Caco-2 (cell line): Measurements from ENCODE around the gene HLCS. TPM values are rescaled to one million over a fixed set of nuclear protein-coding genes. Genes with fewer than 3 reads are reported as not detected.

ENCODE experiments used
- BruUV-seq: library from RNA; stranded (reverse); fragments of 400-500 nt; replicated peaks from 2 replicates; lab custom pipeline; 2021; lab: Mats Ljungman, UMichigan
- CTCF ChIA-PET: fragments of 300-600 bp; sonication (Branson Sonifier 250); formaldehyde crosslinking; loops from one replicate; lab custom pipeline; 2022; ENCODE audit warnings: antibody characterized with exemption; lab: Charles Lee
- POLR2A ChIA-PET: fragments of 300-600 bp; sonication (Branson Sonifier 250); formaldehyde crosslinking; loops from one replicate; lab custom pipeline; 2022; ENCODE audit warnings: antibody characterized with exemption; lab: Charles Lee
- DNase-seq, 2 experiments: peaks; one replicate each; pipeline versions ENCODE4 v3.0.0 to v3.0.0-alpha.2; 2020 to 2022
- H3K27me3 ChIP-seq: replicated peaks from 2 replicates; pipeline ENCODE4 v1.6.0; 2011; ENCODE audit warnings: low read length; ENCODE audit not compliant: control insufficient read depth, insufficient read depth
- H3K36me3 ChIP-seq: 2 replicates; pipeline ENCODE4 v1.5.1; 2011; ENCODE audit warnings: low read length; ENCODE audit not compliant: control insufficient read depth, insufficient read depth
- H3K4me1 ChIP-seq: fragments of 250-450 bp; sonication (Bioruptor Pico); 2 replicates; pipeline ENCODE4 v1.5.1; 2020; ENCODE audit warnings: mild to moderate bottlenecking
- H3K4me3 ChIP-seq: 2 replicates; pipeline ENCODE4 v1.5.1; 2011; ENCODE audit warnings: low read depth, mild to moderate bottlenecking, control low read depth, low read length
- H3K9me3 ChIP-seq: fragments of 250-450 bp; sonication (Bioruptor Pico); 2 replicates; pipeline ENCODE4 v1.5.1; 2020; ENCODE audit warnings: mild to moderate bottlenecking, moderate library complexity
- H3K27ac Mint-ChIP-seq: one replicate; pipeline ENCODE4 v1.8.0; 2022; ENCODE audit warnings: mixed read lengths; ENCODE audit not compliant: unreplicated experiment
- H3K27me3 Mint-ChIP-seq: one replicate; pipeline ENCODE4 v1.8.0; 2022; ENCODE audit warnings: mixed read lengths; ENCODE audit not compliant: insufficient read depth, unreplicated experiment
- H3K36me3 Mint-ChIP-seq: one replicate; pipeline ENCODE4 v1.8.0; 2022; ENCODE audit warnings: mild to moderate bottlenecking, mixed read lengths; ENCODE audit not compliant: insufficient read depth, unreplicated experiment
- H3K4me1 Mint-ChIP-seq: one replicate; pipeline ENCODE4 v1.8.0; 2022; ENCODE audit warnings: low read depth, mixed read lengths; ENCODE audit not compliant: unreplicated experiment
- H3K4me3 Mint-ChIP-seq: one replicate; pipeline ENCODE4 v1.8.0; 2022; ENCODE audit warnings: mild to moderate bottlenecking, moderate library complexity, mixed read lengths; ENCODE audit not compliant: unreplicated experiment
- H3K9me3 Mint-ChIP-seq: one replicate; pipeline ENCODE4 v1.8.0; 2022; ENCODE audit warnings: mixed read lengths; ENCODE audit not compliant: unreplicated experiment
- intact Hi-C: fragments of 100-400 bp; cut with micrococcal nuclease; formaldehyde crosslinking; loops from one replicate; pipeline ENCODE4 v1.10.0; 2022; ENCODE audit not compliant: unreplicated experiment
- total RNA-seq: library from RNA; stranded (reverse); gene quantifications from 2 replicates; pipeline ENCODE4 v1.2.3, GENCODE V29; 2022
- TF ChIP-seq, protein P1 (sequence below), 2 experiments: fragments of 200-600 bp in 1 of 2; IDR thresholded peaks; 1 replicate in 1 of 2; 2 replicates in 1 of 2; pipeline versions ENCODE4 v1.5.1 to v1.8.0; 2011 to 2022; ENCODE audit warnings: antibody characterized with exemption in 1 of 2, control low read depth in 1 of 2, inconsistent platforms in 1 of 2, low read depth in 1 of 2, low read length in 1 of 2, mild to moderate bottlenecking in 1 of 2, moderate library complexity in 1 of 2; ENCODE audit not compliant: insufficient read depth in 1 of 2, severe bottlenecking in 1 of 2, unreplicated experiment in 1 of 2

The HLCS gene
- total RNA-seq, 1 experiment from 2014 or later, result 26.2 TPM

DNA sequence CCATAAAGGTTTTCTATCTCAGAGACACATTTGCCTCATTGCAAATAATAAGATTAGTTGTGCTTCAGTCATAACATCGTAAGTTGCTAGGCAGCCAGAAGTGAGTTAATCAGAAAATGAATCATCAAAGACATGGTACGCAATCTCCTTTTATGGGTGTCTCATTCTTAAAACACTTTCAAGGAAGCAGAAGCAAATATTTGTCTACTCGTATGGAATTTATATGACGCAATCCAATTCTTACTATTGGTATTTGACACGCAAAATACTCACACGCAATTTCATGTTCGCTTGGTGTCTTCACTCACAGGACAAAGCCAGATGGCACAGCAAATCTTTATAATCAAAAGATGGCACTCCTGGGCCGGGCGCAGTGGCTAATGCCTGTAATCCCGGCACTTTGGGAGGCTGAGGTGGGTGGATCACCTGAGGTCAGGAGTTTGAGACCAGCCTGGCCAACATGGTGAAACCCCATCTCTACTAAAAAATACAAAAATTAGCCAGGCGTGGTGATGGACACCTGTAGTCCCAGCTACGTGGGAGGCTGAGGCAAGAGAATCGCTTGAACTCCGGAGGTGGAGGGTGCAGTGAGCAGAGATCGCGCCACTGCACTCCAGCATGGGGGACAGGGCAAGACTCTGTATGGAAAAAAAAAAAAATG lies 56.4 kb downstream of the HLCS start:
- POLR2A ChIA-PET, result no interaction called here
- no peaks in the 10 kb centered on the region for H3K27me3 ChIP-seq
- peaks cover 19% of the 10 kb centered on the region for H3K36me3 Mint-ChIP-seq
- H3K9me3 ChIP-seq, result peaks cover 8% of the 10 kb centered on the region
- peaks cover 10% of the 10 kb centered on the region for H3K4me1 Mint-ChIP-seq
- BruUV-seq, result no TSS peak
- H3K27me3 Mint-ChIP-seq, result no peaks in the 10 kb centered on the region
- TF ChIP-seq, protein P1, sequence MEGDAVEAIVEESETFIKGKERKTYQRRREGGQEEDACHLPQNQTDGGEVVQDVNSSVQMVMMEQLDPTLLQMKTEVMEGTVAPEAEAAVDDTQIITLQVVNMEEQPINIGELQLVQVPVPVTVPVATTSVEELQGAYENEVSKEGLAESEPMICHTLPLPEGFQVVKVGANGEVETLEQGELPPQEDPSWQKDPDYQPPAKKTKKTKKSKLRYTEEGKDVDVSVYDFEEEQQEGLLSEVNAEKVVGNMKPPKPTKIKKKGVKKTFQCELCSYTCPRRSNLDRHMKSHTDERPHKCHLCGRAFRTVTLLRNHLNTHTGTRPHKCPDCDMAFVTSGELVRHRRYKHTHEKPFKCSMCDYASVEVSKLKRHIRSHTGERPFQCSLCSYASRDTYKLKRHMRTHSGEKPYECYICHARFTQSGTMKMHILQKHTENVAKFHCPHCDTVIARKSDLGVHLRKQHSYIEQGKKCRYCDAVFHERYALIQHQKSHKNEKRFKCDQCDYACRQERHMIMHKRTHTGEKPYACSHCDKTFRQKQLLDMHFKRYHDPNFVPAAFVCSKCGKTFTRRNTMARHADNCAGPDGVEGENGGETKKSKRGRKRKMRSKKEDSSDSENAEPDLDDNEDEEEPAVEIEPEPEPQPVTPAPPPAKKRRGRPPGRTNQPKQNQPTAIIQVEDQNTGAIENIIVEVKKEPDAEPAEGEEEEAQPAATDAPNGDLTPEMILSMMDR (IDR thresholded peaks at IDR 0.05; ENCODE audit: insufficient read depth in 1 of 2, low read depth in 1 of 2, low read length in 1 of 2, severe bottlenecking in 1 of 2, unreplicated experiment in 1 of 2), result no peak
- H3K4me3 ChIP-seq, result no peak overlapping the region
- no peaks in the 10 kb centered on the region for H3K9me3 Mint-ChIP-seq
- peak overlapping the region; percentile 99 for H3K27ac Mint-ChIP-seq
- H3K36me3 ChIP-seq, result no peaks in the 10 kb centered on the region
- intact Hi-C loops, result loop anchor here (1.0 kb wide), 1 partner anchor 49 kb away; no protein-coding TSS in a partner anchor
- peak overlapping the region; percentile 57 for H3K4me3 Mint-ChIP-seq
- CTCF ChIA-PET, result interaction anchor here (0.6 kb wide), 1 partner anchor 125 kb away, joined by 3 read pairs; no protein-coding TSS in a partner anchor
- peak; percentile 59 to 78 for DNase-seq
- peaks cover 26% of the 10 kb centered on the region for H3K4me1 ChIP-seq

DNA sequence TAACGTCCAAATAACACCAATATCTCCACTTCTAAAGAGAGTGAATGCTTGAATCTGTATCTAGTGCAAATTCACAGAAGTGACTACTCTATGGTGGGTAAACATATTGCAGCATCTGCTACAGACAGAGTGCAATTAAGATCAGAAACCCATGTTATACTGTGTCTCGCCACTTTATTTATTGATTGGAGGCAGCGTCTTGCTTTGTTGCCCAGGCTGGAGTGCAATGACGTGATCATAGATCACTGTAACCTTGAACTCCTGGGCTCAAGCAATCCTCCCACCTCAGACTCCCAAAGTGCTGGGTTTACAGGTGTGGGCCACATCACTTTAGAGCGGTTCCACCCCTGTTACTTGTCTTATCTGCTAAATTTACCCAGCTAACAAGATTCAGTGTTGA lies 57.0 kb downstream of the HLCS start:
- Histone ChIP-seq H3K27me3 (no peaks in the 10 kb centered on the region), H3K4me3 (no peak overlapping the region), H3K4me1 (peaks cover 26% of the 10 kb centered on the region), H3K36me3 (no peaks in the 10 kb centered on the region), H3K9me3 (peaks cover 8% of the 10 kb centered on the region)
- Mint-ChIP-seq H3K4me1 (peaks cover 10% of the 10 kb centered on the region), H3K36me3 (peaks cover 19% of the 10 kb centered on the region), H3K27ac (peak overlapping the region; percentile 99), H3K4me3 (peak overlapping the region; percentile 57), H3K27me3 (no peaks in the 10 kb centered on the region), H3K9me3 (no peaks in the 10 kb centered on the region)
- CTCF ChIA-PET, result interaction anchor here (0.6 kb wide), 1 partner anchor 125 kb away, joined by 3 read pairs; no protein-coding TSS in a partner anchor
- DNase-seq, result peak; percentile 34 to 47
- BruUV-seq, result no TSS peak
- POLR2A ChIA-PET, result no interaction called here
- intact Hi-C loops, result loop anchor here (1.0 kb wide), 1 partner anchor 48 kb away; no protein-coding TSS in a partner anchor
- TF ChIP-seq, protein P1 (IDR thresholded peaks at IDR 0.05; ENCODE audit: insufficient read depth in 1 of 2, low read depth in 1 of 2, low read length in 1 of 2, severe bottlenecking in 1 of 2, unreplicated experiment in 1 of 2), result no peak

DNA sequence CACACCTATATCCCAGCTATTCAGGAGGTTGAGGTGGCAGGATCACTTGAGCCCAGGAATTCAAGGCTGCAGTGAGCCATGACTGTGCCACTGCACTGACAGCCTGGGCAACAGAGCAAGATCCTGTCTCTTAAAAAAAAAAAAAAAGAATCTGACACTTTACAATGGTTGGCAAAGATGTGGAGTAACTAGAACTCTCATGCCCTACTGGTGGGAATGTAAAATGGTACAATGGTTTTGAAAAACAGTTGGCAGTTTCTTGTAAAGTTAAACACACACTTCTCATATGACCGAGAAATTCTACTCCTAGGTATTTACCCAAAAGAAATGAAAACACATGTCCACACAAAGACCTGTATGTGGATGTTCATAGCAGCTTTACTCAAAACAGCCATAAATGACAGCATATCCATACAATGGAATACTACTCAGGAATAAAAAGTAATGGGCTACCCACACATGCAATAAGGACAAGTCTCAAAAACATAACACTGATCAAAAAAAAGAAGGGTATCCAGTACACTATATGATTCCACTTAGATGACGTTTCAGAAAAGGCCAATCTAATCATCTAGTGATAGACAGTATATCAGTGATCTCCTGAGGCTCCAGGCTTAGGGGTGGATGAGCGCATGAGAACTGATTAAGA lies 58.1 kb downstream of the HLCS start:
- H3K9me3 ChIP-seq, result peaks cover 8% of the 10 kb centered on the region
- H3K4me1 ChIP-seq, result peaks cover 26% of the 10 kb centered on the region
- TF ChIP-seq, protein P1 (IDR thresholded peaks at IDR 0.05; ENCODE audit: insufficient read depth in 1 of 2, low read depth in 1 of 2, low read length in 1 of 2, severe bottlenecking in 1 of 2, unreplicated experiment in 1 of 2), result no peak
- Mint-ChIP-seq H3K36me3 (peaks cover 19% of the 10 kb centered on the region), H3K4me3 (no peak overlapping the region), H3K9me3 (no peaks in the 10 kb centered on the region), H3K4me1 (peaks cover 10% of the 10 kb centered on the region), H3K27me3 (no peaks in the 10 kb centered on the region), H3K27ac (peak overlapping the region; percentile 99)
- H3K4me3 ChIP-seq, result no peak overlapping the region
- POLR2A ChIA-PET, result no interaction called here
- CTCF ChIA-PET, result interaction anchor here (1.0 kb wide), 1 partner anchor 9 kb away, joined by 4 read pairs; no protein-coding TSS in a partner anchor
- intact Hi-C loops, result no loop called here
- H3K36me3 ChIP-seq, result no peaks in the 10 kb centered on the region
- no peak for DNase-seq
- no peaks in the 10 kb centered on the region for H3K27me3 ChIP-seq
- BruUV-seq, result no TSS peak
